HG03457 (cell line): ENCODE measurements around the gene PSMF1.
"Not testable (repeated sequence)": the region's sequence is repeated elsewhere in the genome, so short reads cannot be mapped to it uniquely, and the experiment has no call there.

ENCODE experiments used
- ATAC-seq: cut with Tn5 transposase; IDR thresholded peaks from one replicate; pipeline ENCODE4 v1.9.1; 2021; ENCODE audit warnings: moderate number of reproducible peaks; ENCODE audit not compliant: unreplicated experiment

Gene PSMF1

DNA sequence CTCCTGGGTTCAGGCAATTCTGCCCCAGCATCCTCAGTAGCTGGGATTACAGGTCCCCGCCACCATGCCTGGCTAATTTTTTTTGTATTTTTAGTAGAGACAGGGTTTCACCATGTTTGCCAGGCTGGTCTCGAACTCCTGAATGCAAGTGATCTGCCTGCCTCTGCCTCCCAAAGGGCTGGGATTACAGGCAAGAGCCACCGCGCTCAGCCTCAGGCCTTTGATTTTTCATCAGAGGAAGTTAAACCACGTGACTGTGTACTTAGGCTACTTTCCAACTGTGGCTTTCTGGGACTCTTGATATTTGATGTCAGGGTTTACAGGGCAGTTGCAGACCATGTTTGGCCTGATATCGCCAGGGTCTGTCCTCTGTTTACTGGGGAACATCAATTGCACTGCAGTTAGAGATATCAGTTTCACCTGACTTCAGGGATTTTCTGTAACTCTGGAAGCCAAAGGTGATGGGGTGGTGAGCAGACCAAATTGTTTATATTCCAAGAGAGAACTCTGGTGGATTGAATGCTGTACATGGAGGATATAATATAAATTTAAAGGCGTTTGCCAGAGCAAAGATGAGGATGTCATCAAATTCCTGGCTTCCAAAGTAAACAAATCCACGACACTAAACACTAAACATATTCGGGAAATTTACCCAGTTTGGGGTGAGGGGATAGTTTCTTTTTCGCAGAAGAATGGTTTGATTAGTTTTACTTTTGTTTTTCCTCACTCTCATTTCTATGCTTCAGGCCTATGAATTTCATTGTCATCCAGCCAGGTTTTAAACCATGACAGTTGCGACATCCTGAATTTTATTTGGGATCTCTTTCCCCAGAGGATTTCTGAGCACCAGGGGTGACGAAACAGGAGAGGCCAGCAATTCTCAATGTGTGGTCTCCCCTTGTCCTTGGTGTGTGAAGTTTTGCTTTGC lies 4.2 kb downstream of the PSMF1 start:
- no peak for ATAC-seq

DNA sequence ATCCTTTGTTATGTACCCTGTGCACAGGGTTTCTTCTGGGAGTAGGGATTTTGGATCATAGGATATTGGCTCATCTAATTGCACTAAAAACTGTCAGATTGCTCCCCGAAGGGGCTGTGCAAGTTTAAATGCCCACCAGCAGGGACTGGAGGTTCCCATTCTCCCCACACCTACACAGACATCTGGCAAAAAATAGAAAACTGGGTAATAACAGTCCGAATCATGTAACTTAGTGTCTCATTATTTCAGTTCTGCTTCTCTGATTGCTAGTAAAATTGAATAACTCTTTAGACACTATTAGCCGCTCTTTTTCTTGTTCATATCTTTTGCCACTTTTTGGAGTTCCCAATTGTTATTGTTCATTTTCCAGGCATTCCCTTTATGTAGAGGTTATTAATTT lies 5.3 kb downstream of the PSMF1 start:
- no peak for ATAC-seq

DNA sequence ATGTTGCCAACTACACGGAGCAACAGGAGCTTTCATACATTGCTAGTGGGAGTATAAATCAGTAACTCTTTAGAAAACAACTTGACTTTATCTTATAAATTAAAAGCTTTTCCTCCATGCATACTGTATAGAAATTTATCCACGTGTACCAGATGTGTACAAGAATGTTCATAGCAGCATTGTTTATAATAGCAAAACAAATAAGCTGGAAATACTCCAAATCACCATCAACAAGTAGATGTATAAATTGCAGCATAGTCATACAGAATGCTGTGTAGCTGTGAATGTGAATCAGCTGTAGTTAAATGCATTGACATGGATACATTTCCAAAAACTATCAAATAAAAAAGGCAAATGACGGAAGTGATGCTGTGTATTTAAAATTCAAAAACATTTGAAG lies 6.0 kb downstream of the PSMF1 start:
- ATAC-seq = no peak

DNA sequence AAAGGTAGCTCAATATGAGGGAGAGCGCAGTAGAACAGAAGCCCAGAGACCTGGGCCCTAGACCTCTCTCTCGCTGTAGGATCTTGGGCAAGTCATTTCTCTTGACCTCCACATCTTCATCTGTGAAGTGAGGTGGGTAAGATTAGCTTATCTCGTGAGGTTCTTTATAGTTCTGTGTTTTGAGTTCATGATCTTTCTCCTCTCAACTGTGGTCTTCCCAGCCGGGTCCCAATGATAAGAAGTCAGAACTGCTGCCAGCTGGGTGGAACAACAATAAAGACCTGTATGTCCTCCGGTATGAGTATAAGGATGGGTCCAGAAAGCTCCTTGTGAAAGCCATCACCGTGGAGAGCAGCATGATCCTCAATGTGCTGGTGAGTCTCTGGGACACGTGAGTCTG lies 6.9 kb downstream of the PSMF1 start:
- no peak for ATAC-seq

DNA sequence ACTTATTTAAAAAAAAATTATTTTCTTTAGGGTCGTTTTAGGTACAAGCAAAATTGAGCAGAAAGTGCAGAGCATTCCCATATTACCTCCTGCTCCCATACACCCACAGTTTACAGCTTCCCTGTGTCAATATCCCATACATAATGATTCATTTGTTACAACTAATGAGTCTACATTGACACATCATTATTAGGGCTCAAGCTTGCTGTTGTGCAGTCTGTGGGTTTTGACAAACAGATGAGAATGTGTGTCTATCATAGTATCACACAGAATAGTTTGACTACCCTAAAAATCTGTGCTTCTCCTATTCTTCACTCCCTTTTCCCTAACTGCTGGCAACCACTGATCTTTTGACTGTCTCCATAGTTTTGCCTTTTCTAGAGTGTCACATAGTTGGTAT lies 9.4 kb downstream of the PSMF1 start:
- no peak for ATAC-seq

DNA sequence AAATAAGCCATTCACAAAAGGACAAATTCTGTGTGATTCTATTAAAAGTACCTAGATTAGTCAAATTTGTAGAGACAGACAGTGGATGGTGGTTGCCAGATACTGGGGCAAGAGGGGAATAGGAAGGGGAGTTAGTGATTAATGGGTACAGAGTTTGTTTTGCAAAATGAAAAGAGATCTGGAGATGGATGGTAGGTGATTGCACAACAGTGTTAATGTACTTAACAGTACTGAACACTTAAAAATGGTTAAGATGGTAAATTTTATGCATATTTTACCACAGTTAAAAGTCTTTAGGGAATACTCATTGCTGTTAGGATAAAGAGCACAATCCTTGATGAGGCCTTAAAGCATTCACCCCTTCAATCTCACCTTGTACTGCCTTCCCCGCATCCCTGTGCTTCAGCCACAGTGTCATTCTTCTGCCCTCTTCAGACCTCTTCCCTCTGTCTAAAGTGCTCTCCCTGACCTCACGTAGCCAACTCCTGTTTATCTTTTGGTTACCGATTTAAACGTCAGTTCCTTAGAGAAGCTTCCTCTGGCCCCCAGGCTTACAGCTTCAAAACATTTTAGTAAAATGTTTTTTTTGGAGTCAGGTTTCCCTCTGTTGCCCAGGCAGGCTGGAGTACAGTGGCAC lies 11.8 kb downstream of the PSMF1 start:
- ATAC-seq = no peak

DNA sequence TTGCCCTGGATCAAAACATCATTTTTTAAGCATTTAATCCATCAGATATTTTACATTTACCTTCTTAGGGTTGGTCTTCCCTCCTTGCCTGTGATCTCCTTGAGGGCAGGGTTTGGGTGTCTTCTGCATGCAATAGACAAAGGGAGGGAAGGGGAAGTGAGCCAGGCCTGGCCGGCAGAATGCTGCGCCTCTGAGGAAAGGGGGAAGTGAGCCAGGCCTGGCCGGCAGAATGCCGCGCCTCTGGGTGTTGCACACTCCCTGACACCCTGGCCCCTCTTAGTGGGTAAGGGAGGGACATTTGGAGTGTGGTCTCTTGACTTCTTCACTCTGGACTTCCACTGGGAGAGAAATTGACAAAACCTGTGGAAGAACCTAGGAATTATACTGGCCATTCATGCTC lies 12.4 kb downstream of the PSMF1 start:
- ATAC-seq = no peak

DNA sequence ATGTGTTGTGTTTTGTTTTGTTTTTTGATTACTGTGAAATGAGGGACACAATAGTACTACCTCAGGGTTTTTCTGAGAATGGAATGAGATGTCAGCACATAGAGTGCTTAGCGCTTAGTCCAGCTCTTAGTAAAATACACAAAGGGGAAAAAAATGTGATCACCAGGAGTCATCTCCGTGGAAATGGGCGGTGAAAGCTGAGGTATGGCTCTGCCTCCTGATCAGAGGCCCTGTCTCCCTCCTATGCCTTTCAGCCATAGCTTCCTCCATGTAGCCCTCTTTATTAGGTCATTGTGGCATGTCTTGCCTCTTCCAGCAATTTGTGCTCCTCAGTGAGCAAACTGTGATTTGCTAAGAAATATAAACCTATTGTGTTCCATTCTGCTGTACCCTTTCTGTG lies 13.0 kb downstream of the PSMF1 start:
- no peak for ATAC-seq

DNA sequence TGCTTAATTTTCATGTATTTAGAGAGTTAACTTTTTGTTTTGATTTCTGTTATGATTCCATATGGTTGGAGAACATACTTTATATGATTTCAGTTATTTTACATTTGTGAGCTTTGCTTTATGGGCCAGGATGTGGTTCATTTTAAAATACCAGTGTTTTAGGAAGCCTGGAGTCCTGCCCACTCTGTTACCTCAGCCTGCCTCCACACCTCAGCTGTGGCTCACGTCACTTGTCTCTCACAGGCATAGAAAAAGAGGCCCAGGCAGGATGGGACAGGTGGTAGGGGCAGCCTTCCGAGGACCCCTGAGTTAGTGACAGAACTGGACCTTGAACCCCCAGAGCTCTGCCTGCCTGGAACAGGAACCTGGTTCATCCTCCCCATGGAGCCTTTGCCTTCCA lies 16.0 kb downstream of the PSMF1 start:
- no peak for ATAC-seq

DNA sequence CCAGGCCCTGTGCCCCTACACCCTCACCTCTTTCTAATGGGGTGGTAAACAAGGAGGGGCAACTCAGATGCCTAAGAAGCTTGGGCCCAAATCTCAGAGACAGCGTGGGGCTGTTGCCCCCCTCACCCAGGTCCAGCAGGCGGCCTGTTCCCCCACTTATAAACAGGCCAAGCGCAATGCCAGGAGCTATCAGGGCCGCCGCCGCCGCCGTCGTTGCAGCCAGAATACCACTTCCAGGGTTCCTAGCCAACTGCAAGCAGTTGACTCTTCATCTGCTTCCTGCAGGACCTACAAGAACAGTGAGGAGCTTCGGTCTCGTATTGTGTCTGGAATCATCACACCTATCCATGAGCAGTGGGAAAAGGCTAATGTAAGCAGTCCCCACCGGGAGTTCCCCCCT lies 16.4 kb downstream of the PSMF1 start:
- ATAC-seq = no peak

DNA sequence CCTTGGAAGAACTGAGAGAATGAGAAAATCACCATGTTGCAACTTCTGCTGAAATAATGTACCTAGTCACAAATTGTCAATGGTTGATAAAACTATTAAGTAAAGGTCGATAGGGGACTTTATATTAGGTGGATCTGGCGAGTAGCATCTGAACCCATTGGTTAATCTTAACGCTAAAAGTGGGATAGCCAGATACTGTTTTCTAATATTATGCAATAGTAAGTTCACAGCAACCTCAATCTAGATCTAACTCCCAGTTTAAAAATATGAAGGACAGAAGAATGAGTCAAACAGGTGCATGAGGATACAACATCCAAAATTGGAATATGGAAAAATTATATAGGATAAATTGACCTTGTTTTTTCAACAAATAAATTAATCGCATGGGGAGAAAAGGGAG lies 18.8 kb downstream of the PSMF1 start:
- ATAC-seq = no peak

DNA sequence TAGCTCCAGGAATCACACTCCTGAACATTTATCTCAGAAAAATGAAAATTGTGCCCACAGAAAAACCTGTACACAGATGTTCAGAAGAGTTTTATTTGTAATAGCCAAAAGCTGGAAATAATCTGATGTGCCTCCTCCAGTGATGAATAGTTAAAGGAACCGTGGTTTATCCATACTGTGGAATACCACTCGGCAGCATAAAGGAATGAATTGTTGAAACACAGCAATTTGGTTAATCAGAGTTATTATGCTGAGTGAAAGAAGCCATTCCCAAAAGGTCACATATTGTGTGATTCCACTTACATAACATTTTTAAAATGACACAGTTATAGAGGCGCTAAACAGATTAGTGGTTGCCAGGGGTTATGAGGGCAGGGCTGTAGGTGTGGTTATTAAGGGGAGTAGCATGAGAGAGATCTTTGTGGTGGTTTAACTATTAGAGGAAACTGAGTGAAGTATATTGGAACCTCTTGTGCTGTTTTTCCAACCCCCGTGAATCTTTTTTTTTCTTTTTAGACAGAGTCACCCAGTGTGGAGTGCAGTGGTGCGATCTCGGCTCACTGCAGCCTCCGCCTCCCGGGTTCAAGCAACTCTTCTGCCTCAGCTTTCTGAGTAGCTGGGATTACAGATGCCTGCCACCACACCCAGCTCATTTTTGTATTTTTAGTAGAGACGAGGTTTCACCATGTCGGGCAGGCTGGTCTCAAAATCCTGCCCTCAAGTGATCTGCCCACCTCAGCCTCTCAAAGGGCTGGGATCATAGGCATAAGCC lies 26.2 kb downstream of the PSMF1 start:
- ATAC-seq = no peak

DNA sequence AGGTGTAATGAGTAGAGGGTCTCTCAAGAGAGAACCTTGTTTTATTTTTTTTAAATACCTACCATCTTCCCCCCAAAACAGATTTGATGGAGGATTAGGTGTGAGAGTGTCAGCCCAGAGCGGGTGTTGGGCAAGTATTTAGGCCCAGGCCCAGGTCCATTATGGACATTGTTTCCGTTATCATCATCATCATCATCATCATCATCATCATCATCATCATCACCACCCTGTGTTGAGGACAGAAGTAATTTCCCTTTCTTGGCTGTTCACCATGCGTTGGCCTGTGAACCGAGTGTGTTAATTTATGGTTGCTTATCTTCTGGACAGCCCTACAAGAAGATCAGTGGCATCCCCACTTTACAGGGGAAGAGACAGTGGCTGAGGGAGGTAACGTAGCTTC lies 28.6 kb downstream of the PSMF1 start:
- ATAC-seq = no peak

DNA sequence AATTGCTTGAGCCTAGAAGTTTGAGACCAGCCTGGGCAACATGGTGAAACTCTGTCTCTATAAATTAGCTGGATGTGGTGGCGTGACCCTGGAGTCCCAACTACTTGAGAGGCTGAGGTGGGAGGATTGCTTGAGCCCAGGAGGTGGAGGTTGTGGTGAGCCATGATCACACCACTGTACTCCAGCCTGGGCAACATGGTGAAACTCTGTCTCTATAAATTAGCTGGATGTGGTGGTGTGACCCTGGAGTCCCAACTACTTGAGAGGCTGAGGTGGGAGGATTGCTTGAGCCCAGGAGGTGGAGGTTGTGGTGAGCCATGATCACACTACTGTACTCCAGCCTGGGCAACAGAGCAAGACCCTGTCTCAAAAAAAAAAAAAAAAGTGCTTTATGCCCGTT lies 31.4 kb downstream of the PSMF1 start:
- not testable (repeated sequence) for ATAC-seq

DNA sequence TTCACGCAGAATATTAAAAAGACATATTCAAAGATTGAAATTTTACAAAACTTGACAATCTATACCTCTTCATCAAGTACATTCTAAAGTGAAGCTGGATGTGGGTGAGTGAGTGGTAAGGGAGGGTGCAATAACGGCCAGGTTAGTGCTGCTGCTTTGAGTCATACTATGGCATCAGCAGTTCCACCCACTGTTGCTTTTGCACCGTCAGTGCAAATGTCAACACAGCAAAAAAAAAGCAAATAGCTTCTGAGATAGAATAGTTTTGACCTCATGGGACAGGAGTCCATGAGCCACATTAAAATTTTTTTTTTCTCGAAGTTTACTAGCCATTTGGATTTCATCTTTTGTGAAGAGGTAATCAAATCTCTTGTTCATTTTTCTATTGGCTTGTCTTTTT lies 31.8 kb downstream of the PSMF1 start:
- ATAC-seq = no peak

DNA sequence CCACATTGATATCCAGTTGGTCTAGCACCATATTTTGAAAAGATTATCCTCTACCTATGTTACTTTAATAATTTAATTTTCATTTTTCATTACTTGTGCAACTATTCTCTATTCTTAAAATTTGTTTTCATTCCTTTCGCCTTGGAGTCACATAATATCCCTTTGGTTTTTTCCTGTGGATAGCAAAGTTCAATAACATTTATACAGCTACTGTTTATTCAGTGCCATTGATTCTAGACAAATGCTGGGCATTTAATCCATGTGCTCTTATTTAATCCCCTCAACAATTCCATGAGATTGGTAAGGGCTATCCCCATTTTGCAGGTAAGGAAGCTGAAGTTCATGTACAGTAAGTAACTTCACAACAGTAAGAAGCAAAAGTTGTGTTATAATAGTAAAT lies 32.6 kb downstream of the PSMF1 start:
- no peak for ATAC-seq

DNA sequence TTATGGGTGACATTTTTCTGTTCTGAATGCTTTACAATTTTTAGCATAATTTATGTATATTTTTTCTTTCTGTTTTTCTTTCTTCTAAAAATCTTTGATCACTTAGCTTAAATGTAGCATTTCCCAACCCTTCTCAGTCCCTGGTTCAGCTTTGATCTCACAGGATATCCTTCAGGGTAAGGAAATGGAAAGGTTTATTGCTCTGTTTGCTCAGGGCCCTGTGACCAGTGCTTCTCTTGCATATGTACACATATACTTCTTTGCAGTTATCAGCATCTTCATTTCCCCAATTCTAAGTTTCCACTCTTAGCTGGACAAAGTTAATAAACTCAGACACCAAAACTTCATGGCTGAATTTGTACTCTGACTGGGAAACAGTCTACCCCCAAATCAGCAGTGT lies 35.8 kb downstream of the PSMF1 start:
- no peak for ATAC-seq

DNA sequence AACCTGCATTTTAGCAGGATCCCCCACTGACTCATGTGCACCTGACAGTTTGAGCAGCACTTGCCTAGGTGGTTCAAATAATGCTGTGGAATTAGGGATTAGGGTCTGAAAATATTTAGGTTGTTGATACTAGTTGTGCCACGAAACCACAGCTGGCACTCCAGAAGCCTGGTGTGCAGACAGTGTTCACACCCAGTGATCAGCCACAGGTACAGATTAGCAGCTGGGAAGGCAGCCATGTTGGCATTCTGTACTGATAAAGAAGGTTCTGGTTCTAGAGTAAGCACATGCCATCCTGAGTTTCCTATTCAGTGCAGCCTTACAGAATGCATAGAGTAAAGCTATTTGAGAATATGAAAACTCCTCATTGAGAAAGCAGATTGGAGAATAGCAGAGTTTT lies 36.3 kb downstream of the PSMF1 start:
- no peak for ATAC-seq

DNA sequence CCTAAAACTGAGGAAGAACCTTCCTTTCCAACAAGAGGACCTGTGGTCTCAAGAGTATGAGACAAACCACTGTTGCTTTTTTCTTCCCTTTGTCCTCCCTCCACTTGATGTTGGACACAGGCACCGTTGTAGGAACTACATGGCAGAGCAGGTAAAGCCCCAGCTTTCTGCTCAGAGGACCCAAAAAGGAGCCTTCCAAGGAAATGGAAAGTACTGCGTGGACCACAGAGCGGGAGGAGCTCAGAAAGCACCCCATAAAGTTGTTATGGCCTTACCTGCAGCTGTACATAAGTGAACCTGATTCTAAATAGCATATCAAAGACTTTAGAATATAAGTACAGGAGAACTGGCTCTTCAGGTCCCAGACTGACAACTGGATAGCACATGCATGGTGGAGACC lies 36.9 kb downstream of the PSMF1 start:
- ATAC-seq = no peak

DNA sequence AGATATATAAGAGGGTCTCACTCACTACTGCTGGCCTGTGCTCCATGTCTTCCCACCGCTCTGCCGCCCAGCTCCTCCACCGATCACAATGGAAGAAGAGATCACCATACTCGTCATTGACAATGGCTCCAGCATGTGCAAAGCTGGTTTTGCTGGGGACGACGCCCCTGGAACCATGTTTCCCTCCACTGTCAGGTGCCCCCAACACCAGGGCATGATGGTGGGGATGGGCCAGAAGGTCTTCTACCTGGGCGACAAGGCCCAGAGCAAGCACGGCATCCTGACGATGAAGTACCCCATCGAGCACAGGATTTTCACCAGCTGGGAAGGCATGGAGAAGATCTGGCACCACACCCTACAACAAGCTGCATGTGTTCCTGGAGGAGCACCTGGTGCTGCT lies 42.1 kb downstream of the PSMF1 start:
- no peak for ATAC-seq

DNA sequence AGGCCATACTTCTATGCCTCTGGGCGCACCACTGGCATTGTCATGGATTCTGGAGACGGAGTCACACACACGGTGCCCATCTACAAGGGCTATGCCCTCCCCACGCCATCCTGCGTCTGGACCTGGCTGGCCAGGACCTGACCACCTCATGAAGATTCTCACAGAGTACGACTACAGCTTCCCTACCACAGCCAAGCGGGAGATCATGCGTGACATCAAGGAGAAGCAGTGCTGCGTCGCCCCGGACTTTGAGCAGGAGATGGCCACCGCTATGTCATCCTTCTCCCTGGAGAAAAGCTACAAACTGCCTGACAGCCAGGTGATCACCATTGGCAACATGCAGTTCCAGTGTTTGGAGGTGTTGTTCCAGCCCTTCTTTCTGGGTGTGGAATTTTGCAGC lies 42.6 kb downstream of the PSMF1 start:
- no peak for ATAC-seq

DNA sequence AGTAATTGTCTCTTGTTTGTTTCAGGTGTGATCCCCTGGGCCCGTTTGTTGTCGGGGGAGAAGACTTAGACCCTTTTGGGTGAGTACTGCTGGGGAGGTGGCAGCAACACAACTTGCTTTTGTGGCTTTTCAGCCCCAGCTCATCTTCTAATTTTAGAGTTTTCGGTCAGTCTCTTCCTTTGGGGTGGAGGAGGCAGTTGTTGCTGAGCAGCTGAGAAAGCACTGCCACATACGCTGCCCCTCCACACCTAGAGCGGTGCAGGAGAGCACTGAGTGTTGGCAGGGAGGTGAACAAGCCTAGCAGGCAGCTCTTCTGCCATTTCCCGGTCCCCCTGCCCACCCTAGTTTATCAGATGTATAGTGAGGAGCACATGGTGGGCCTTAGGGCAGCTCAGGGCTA lies 44.7 kb downstream of the PSMF1 start:
- ATAC-seq = no peak
